K562 treated with DMSO at 1 percent for 24 hours (cell line): ENCODE data around the gene TDRD3. TPM values are rescaled to one million over a fixed set of nuclear protein-coding genes. Genes with fewer than 3 reads are reported as not detected.

ENCODE experiments used
- total RNA-seq: library from RNA; unstranded; fragments of 300-600 nt; gene quantifications from 2 replicates; pipeline ENCODE4 v1.2.3, GENCODE V29; 2022; ENCODE audit warnings: low read depth; ENCODE audit not compliant: insufficient read depth

TDRD3 gene
- total RNA-seq = 5.5 and 6.6 TPM in 2 replicates

DNA sequence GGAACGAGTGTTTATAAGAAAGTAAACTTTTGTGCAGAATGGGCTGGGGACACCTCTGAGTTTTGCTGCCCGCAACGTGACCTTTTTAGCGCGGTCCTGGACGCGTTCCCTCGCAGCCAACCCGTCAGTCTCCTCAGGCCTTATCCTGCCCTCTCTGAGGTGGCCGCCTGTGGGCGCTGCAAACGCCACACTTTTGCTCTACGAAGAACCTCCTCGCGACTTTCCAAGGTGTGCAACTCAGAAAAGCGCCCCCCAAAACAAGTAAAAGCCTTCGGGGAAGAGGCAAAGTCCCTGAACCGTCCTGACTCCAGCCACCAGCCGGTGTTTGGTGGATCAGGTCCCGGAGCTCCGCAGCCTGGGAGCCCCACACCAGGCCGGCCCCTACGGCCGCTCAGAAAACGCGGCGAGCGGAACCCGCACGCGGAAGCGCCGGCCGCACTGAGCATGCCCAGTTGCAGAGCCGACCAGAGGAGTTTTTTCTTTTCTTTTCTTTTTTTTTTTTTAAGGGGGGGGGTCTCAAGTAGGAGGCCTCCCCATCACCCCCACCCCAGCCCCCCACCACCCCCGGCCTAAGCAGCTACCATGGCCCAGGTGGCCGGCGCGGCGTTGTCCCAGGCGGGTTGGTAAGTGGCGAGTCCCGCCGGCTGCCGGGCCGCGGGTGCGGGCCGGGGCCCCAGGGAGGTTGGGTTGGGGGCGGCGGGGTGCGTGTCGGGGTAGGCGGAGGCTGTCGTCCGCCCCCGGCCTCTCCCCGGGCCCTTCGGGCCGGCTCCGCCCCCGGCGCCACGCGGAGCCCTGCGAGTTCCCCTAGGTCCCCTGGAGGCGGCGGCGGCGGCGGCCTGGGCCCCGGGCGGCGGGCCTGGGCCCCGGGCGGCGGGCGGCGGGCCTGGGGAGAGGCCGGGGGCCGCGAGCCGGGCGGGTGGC is at the start of gene TDRD3:
TSS of gene TDRD3 (plus strand) at position 438 of the 921 bp plus-strand sequence. CDS start at position 583, 145 bp downstream.

Other genes starting within 250 kb of the TDRD3 start
- 10.7 and 11.9 TPM in 2 replicates for gene DIAPH3, start 233.3 kb upstream of the TDRD3 start, total RNA-seq